SK-N-SH (cell line): ENCODE measurements around the gene RNF148.

ENCODE experiments used
- JUND ChIP-seq: IDR thresholded peaks from 2 replicates; pipeline ENCODE4 v1.4.0; 2012
- POLR2AphosphoS5 ChIP-seq: IDR thresholded peaks from 2 replicates; pipeline ENCODE4 v1.6.1; 2012; ENCODE audit warnings: low read depth, low read length
- RFX5 ChIP-seq: IDR thresholded peaks from 2 replicates; pipeline ENCODE4 v1.6.1; 2012; ENCODE audit warnings: mild to moderate bottlenecking, improper control_type of control experiment, low read length
- SIN3A ChIP-seq: IDR thresholded peaks from 2 replicates; pipeline ENCODE4 v1.6.1; 2012; ENCODE audit warnings: low read depth, mild to moderate bottlenecking, low read length, moderate library complexity, borderline replicate concordance
- SMC3 ChIP-seq: IDR thresholded peaks from 2 replicates; pipeline ENCODE4 v1.6.1; 2012; ENCODE audit warnings: low read depth, low read length, improper control_type of control experiment
- TF ChIP-seq, protein P1 (sequence below): fragments of 150-350 bp; IDR thresholded peaks from 2 replicates; pipeline ENCODE4 v1.6.1; 2017; ENCODE audit warnings: antibody characterized with exemption, low read length, low read depth, borderline replicate concordance
- TF ChIP-seq, protein P2 (sequence below): fragments of 200-600 bp; sonication (generic); IDR thresholded peaks from 2 replicates; pipeline ENCODE4 v1.6.1; 2017; ENCODE audit warnings: antibody characterized with exemption, mild to moderate bottlenecking, moderate library complexity
- TF ChIP-seq, protein P3 (sequence below): IDR thresholded peaks from 2 replicates; pipeline ENCODE4 v1.4.0; 2012; ENCODE audit warnings: low read depth

DNA sequence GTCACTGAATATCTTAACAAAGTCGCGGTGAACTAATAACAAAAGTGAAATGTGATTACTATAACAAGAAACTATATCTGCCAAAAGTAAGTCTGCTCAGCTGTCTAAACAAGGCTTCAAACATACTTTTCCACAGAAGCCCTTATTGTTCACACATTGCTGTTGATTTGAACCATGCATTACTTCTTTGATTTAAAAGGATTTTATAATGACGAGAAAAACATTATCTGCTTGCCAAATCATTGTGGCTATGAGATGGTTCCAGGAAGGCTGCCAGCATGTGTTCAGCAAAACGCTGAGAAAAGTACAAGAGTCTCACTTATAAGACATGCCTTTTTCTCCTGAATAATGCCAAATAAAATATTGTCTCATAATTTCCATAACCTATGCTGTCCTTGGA lies 28.2 kb downstream of the RNF148 start:
- TF ChIP-seq, protein P1, sequence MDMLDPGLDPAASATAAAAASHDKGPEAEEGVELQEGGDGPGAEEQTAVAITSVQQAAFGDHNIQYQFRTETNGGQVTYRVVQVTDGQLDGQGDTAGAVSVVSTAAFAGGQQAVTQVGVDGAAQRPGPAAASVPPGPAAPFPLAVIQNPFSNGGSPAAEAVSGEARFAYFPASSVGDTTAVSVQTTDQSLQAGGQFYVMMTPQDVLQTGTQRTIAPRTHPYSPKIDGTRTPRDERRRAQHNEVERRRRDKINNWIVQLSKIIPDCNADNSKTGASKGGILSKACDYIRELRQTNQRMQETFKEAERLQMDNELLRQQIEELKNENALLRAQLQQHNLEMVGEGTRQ = no peak
- TF ChIP-seq SIN3A = no peak
- TF ChIP-seq POLR2AphosphoS5 = no peak
- TF ChIP-seq, protein P2, sequence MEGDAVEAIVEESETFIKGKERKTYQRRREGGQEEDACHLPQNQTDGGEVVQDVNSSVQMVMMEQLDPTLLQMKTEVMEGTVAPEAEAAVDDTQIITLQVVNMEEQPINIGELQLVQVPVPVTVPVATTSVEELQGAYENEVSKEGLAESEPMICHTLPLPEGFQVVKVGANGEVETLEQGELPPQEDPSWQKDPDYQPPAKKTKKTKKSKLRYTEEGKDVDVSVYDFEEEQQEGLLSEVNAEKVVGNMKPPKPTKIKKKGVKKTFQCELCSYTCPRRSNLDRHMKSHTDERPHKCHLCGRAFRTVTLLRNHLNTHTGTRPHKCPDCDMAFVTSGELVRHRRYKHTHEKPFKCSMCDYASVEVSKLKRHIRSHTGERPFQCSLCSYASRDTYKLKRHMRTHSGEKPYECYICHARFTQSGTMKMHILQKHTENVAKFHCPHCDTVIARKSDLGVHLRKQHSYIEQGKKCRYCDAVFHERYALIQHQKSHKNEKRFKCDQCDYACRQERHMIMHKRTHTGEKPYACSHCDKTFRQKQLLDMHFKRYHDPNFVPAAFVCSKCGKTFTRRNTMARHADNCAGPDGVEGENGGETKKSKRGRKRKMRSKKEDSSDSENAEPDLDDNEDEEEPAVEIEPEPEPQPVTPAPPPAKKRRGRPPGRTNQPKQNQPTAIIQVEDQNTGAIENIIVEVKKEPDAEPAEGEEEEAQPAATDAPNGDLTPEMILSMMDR = no peak
- no peak for TF ChIP-seq JUND
- no peak for TF ChIP-seq SMC3
- TF ChIP-seq RFX5 = no peak
- TF ChIP-seq, protein P3, sequence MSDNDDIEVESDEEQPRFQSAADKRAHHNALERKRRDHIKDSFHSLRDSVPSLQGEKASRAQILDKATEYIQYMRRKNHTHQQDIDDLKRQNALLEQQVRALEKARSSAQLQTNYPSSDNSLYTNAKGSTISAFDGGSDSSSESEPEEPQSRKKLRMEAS = no peak
